Ovary (tissue), 9 donors: ENCODE results near the gene GAS5. TPM values are rescaled to one million over a fixed set of nuclear protein-coding genes. Genes with fewer than 3 reads are reported as not detected.

Experiments
- DNase-seq, 5 donors: peaks; one replicate each; pipeline ENCODE4 v3.0.0-alpha.2; 2019 to 2020
- H3K27ac ChIP-seq, 2 donors: fragments of 200-600 bp; one replicate each; pipeline versions ENCODE4 v1.5.1 to v1.8.0; 2019 to 2022
- H3K27me3 ChIP-seq: fragments of 200-600 bp; one replicate; pipeline ENCODE4 v1.8.0; 2022
- H3K36me3 ChIP-seq: fragments of 200-600 bp; sonication (generic); one replicate; pipeline ENCODE4 v1.5.1; 2019
- H3K4me1 ChIP-seq: one replicate; pipeline ENCODE4 v1.8.1; 2013; ENCODE audit warnings: mild to moderate bottlenecking, moderate library complexity; ENCODE audit not compliant: insufficient read depth
- H3K4me3 ChIP-seq: fragments of 200-600 bp; sonication (generic); one replicate; pipeline ENCODE4 v1.5.1; 2017
- H3K9me3 ChIP-seq, 2 donors: fragments of 200-600 bp in 1 of 2; sonication (generic) in 1 of 2; one replicate each; pipeline versions ENCODE4 v1.5.1 to v1.8.1; 2013 to 2019; ENCODE audit warnings: mild to moderate bottlenecking in 1 of 2, moderate library complexity in 1 of 2
- EP300 ChIP-seq: sonication (generic); formaldehyde crosslinking; IDR thresholded peaks from one replicate; pipeline ENCODE4 v1.6.1; 2017; ENCODE audit warnings: antibody characterized with exemption
- POLR2A ChIP-seq: fragments of 450-650 bp; IDR thresholded peaks from one replicate; pipeline ENCODE4 v1.6.1; 2017; ENCODE audit warnings: antibody characterized with exemption, mild to moderate bottlenecking, moderate library complexity
- WGBS, 3 donors: extraction: QIAGEN DNeasy Blood & Tissue Kit in 1 of 3; methylation state at CpG; one replicate each; pipeline versions ENCODE4 v1.1.5 to v1.1.7; 2013 to 2017; 5-methylcytosine and 5-hydroxymethylcytosine counted together
- intact Hi-C, 4 donors: fragments of 100-400 bp; cut with DNase I; formaldehyde crosslinking; loops; one replicate each; pipeline versions ENCODE4 v1.11.0 to v1.15.1; 2022 to 2023
- polyA plus RNA-seq, 2 donors: library from polyadenylated mRNA; stranded (reverse); fragments of 200-250 nt in 1 of 2; fragments of 350-450 nt in 1 of 2; fragmentation: Illumina TruSeq in 1 of 2; extraction: RNeasy Lipid Tissue Mini Kit (QIAGEN cat#74804) in 1 of 2; gene quantifications; one replicate each; pipeline ENCODE4 v1.2.3, GENCODE V29; 2013 to 2014
- total RNA-seq, 7 donors: library from RNA; depleted of rRNA in 2 of 7; stranded (reverse); fragments of >200 nt in 2 of 7; fragmentation: NEBNext Ultra II Directional in 3 of 7; extraction: Animal tissue kit (Norgen Biotek cat#: 25700) in 3 of 7; gene quantifications; one replicate each; pipeline versions ENCODE4 v1.1.0 to v1.2.4, GENCODE V29; 2016 to 2023
- TF ChIP-seq, protein P1 (sequence below), 3 donors: fragments of 450-650 bp in 2 of 3; fragments of 200-600 bp in 1 of 3; IDR thresholded peaks; one replicate each; pipeline versions ENCODE4 v1.5.1 to v1.8.0; 2016 to 2022; ENCODE audit warnings: antibody characterized with exemption in 3 of 3, mild to moderate bottlenecking in 1 of 3
- donor health status: DM: no; HTN: no; CAD: no; lungs with moderate emphysema.
- donor health status: DM: no; HTN: no; CAD: no.
- donor health status: Bipolar disorder and iron deficiency.
- donor health status: DM: yes; HTN: yes; CAD: no.
- donor health status: DM: no; HTN: no; CAD: no.
- donor health status: DM: yes; HTN: yes; CAD: no.

The GAS5 gene
- total and polyA plus RNA-seq, 9 donors: 802 to 2,885 (median 1,266) TPM

DNA sequence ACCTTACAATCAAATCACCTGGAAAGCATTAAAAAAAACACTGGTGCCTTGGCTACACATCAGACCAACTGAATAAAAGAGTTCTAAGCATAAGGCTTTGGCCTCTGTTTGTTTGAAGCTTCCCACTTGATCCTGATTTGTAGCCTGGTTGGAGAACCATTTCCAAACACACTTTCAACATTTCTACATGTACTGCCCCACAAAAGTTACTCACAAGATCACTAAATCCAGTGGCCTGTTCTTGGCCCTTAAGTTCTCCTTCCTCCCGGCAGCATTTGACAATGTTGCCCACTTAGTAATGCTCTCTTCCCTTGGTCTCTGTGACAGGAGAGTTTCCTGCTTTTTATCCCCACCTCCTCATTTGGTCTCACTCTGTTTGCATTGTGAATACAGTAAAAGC is 11.8 kb downstream of the GAS5 start:
- intact Hi-C loops: no loop called here
- Histone ChIP-seq H3K27me3 (no peaks in the 10 kb centered on the region), H3K4me1 (no peaks in the 10 kb centered on the region), H3K4me3 (no peak overlapping the region), H3K27ac (no peak overlapping the region), H3K36me3 (no peaks in the 10 kb centered on the region), H3K9me3 (no peaks in the 10 kb centered on the region)
- 88 to 93% (median 90%) methylated on average over 1 of the region's 1 CpG for WGBS, 3 donors
- TF ChIP-seq, protein P1, sequence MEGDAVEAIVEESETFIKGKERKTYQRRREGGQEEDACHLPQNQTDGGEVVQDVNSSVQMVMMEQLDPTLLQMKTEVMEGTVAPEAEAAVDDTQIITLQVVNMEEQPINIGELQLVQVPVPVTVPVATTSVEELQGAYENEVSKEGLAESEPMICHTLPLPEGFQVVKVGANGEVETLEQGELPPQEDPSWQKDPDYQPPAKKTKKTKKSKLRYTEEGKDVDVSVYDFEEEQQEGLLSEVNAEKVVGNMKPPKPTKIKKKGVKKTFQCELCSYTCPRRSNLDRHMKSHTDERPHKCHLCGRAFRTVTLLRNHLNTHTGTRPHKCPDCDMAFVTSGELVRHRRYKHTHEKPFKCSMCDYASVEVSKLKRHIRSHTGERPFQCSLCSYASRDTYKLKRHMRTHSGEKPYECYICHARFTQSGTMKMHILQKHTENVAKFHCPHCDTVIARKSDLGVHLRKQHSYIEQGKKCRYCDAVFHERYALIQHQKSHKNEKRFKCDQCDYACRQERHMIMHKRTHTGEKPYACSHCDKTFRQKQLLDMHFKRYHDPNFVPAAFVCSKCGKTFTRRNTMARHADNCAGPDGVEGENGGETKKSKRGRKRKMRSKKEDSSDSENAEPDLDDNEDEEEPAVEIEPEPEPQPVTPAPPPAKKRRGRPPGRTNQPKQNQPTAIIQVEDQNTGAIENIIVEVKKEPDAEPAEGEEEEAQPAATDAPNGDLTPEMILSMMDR (IDR thresholded peaks at IDR 0.05): no peak
- no peak for TF ChIP-seq EP300
- no peak for TF ChIP-seq POLR2A
- DNase-seq: no peak

DNA sequence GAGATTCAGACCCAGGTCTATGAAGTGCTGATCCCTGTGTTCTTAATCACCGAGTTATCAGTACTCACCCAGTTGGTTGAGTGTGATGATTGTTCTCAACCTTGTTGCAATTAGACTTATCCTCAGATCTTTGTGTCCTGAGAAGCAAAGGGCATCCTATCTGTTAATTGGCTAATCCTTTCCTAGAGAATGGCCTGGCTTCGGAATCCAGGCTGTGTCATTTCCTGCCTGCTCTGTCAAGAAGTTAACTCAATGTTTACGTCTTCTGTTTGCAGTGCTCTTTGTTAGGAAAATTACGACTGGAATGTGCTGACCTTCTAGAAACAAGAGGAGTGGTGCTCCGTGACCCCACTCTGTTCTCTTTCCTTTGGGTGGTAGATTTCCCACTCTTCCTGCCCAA is 14.7 kb downstream of the GAS5 start:
- no peak for DNase-seq
- Histone ChIP-seq H3K4me3 (no peak overlapping the region), H3K4me1 (no peaks in the 10 kb centered on the region), H3K27me3 (no peaks in the 10 kb centered on the region), H3K36me3 (no peaks in the 10 kb centered on the region), H3K27ac (no peak overlapping the region), H3K9me3 (no peaks in the 10 kb centered on the region)
- WGBS, 3 donors: 33 to 49% (median 35%) methylated on average over 5 of the region's 5 CpGs
- intact Hi-C loops: no loop called here
- TF ChIP-seq POLR2A (no peak), EP300 (no peak)
- TF ChIP-seq, protein P1 (IDR thresholded peaks at IDR 0.05): no peak

DNA sequence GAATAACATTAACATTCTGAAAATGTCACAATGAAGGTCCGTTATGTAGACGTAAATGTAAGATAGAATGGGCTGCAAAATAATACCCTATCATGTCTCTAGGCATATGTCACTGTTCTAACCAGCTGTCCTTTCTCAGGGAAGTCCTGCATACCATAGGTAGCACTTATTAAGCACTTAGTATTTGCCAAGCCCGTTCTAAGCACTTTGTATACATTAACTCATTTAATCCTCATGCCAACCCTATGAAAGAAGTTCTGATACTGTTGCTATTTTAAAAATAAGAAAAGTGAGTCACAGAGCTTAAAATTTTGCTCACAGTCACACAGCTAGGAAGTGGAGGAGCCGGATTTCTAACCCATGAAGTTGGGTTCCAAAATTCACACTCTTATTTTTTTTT is 15.7 kb downstream of the GAS5 start:
- H3K36me3 ChIP-seq: no peaks in the 10 kb centered on the region
- DNase-seq: no peak
- no peaks in the 10 kb centered on the region for H3K4me1 ChIP-seq
- intact Hi-C loops: no loop called here
- H3K4me3 ChIP-seq: no peak overlapping the region
- no peak overlapping the region for H3K27ac ChIP-seq
- no peaks in the 10 kb centered on the region for H3K9me3 ChIP-seq
- 81 to 86% (median 84%) methylated on average over 4 of the region's 4 CpGs for WGBS, 3 donors
- TF ChIP-seq, protein P1 (IDR thresholded peaks at IDR 0.05): no peak
- TF ChIP-seq POLR2A: no peak
- TF ChIP-seq EP300: no peak
- no peaks in the 10 kb centered on the region for H3K27me3 ChIP-seq

DNA sequence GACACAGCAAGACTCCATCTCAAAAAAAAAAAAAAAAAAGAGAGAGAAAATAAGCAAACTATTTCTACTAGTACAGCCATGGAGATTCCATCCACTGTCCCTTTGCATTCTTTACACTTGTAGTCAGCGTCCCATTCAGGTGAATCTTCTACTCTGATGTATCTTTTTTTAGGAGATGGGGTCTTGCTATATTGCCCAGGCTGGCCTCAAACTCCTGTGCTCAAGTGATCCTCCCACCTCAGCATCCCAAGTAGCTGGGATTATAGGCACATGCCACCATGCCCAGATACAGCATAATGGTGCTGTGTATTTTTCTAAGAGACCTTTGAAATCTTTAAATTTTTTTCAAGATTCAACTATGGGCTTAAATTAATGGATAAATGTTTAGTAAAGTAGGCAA is 35.0 kb downstream of the GAS5 start:
- no peak for DNase-seq
- Histone ChIP-seq H3K27ac (no peak overlapping the region), H3K4me1 (no peaks in the 10 kb centered on the region), H3K27me3 (no peaks in the 10 kb centered on the region), H3K9me3 (no peaks in the 10 kb centered on the region), H3K36me3 (no peaks in the 10 kb centered on the region), H3K4me3 (no peak overlapping the region)
- 96 to 100% (median 100%) methylated on average over 1 of the region's 1 CpG for WGBS, 3 donors
- intact Hi-C loops: no loop called here
- no peak for TF ChIP-seq POLR2A
- no peak for TF ChIP-seq EP300
- TF ChIP-seq, protein P1 (IDR thresholded peaks at IDR 0.05): no peak
